Kasumi-1 (cell line): ENCODE results near the gene C4orf54.

Source experiments
- DNase-seq, 2 experiments: peaks; one replicate each; lab custom pipeline; 2025; lab: John Stamatoyannopoulos, UW

Gene C4orf54

DNA sequence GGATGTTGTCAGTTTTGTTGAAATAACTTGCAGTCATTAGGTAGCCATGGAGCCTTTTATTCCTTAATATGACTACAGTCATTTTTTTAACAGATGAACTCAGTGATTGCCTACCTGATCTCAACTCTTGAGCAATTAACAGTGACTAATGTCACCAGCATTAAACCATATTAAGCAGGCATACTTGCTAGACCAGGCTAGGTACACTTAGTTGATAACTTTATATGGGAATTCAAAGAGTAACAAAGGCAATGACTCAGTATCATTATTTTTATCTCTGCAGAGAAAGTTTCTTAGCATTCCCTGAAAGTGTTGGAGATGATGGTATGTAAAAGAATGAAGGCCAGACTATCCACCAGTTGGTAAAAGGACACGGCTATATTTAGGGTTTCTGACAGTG, at the start of gene C4orf54:
C4orf54 (minus strand) TSS at position 31 of the 400 bp plus-strand sequence. CDS start 3,180 bp downstream, outside the sequence.
- no peak for DNase-seq

- no peak for DNase-seq
These were observed 48.3 kb upstream of the C4orf54 start for GRCh38 chr4:99705891-99706290.

DNA sequence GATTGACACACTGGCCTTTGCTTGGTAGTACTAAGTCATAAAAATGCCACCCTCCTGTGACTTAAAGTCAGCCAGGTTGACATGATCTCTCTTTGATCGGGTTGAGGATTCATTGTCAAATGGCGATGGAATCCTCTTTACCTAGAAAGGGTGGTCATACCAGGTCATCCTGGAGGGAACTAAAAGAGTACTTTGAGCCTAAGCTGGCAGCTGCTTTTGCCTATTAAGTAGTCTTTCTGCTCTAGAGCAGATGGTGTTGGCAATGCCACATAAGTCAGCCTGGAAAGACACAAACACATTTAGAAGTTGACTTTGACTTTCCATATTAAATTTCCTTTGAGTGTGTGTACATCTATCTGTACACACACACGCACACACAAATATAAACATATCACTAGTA, 39.2 kb upstream of the C4orf54 start:
- DNase-seq, result no peak

DNA sequence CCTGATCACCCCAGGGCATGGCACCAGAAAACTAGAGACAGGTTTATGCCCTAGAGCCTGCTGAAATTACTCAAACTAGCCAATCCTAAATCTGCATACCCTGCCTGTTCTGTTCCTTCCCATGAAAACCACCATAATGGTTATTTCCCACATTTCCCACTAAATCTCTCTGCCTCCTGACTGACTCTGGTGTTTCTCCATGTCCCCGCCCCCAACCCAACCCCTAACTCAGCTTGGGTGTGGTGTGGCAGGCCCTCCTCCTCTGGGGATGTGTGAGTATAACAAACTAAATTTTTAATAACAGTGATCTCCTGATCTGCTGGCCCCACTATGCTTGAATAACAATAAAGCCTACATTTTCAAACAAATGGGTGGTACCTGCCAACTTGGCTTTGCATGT, 35.5 kb upstream of the C4orf54 start:
- DNase-seq, result no peak

GRCh38 chr4:99690990-99691389, 33.4 kb upstream of the C4orf54 start:
- DNase-seq, result no peak

DNA sequence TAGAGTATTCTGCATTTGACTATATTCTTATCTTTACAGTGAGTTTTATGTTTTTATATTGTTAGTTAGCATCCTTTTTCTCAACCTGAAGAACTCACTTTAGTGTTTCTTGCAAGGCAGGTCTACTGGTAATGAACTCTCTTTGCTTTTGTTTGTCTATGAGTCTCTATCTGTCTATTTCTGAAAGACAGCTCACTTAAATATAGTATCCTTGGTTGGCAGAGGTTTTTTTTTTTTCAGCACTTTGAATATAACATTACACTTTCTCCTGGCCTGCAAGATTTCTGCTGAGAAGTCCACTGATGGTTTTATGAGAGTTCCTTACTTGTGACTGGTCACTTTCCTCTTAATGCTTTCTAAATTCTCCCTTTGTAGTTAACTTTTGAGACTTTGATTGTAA, 32.8 kb upstream of the C4orf54 start:
- DNase-seq, result no peak

DNA sequence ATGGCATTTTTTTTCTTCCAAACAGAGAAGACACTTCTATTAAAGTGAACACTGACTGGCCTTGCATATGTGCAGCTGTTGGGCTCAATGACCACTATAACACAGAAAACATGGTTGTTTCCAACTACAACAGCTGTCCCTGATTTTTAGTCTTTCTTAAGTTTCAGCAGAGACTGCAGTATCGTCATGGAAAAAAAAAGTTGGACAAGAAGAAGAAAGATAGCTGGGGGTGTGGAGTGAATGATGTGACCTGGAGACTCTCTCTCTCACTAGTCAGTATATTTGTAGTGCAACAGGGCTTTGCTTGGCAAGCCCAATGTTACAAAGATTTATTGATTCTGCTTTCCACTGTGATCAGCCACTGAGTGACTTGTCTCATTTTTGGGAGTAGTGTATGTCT, 29.5 kb upstream of the C4orf54 start:
- no peak for DNase-seq

- DNase-seq, result no peak
These were observed 27.6 kb upstream of the C4orf54 start for GRCh38 chr4:99685234-99685633.

GRCh38 chr4:99683895-99684294, 26.3 kb upstream of the C4orf54 start:
- no peak for DNase-seq

DNA sequence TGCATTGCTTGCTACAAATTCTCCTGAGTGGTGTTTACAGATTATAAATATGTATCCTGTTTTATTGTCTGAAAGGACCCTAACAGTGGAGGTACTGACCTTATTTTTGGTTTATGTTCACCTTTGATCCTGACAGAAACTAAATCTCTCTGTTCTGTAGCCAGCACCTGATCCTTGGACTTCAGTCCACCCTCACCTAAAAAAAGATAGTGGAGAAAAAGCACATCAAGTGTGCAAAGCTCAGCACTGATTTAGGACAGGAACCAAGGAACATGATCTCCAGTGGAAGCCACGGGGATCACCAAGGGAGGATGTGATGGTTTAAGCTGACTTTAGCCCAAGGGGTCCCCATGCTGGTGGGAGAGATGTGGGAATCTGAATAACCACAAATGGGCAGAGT, 22.3 kb upstream of the C4orf54 start:
- DNase-seq, result no peak

- no peak for DNase-seq
These were observed 21.6 kb upstream of the C4orf54 start for GRCh38 chr4:99679204-99679603.

DNA sequence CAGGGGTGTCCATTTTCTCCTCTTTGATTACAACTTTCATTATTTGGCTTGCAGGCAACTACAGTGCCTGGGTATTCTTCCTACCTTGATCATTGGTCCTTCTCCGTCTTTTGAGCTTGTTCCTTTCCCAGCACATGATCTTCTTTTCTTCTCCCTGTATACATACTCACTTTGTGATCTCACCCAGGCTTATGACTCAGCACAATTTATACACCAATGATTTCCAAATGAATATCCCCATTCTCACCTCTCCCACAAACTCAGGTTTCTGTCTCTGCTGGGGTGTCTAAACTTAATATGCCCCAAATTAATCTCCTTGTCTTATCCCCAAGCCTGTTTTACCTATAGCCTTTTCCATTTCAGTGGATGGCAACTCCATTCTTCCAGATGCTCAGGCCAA, 19.5 kb upstream of the C4orf54 start:
- no peak for DNase-seq

GRCh38 chr4:99670409-99671073, 12.9 kb upstream of the C4orf54 start:
- DNase-seq, result no peak

DNA sequence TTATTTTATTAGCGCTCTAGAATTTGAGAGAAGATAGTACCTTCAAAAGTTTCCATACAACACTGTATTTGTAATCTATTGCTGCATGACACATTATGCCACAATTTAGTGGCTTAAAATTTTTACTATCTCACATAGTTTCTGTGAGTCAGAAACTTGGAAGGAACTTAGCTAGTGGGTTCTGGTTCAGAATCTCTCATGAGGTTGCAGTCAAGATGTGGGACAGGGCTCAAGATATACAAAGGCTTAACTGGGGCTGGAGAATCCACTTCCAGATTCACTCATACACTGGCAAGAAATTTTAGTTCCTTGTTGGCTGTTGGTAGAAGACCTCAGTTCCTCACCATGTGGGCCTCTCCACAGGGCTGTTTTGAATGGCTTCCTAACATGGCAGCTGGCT, 11.5 kb upstream of the C4orf54 start:
- no peak for DNase-seq

DNA sequence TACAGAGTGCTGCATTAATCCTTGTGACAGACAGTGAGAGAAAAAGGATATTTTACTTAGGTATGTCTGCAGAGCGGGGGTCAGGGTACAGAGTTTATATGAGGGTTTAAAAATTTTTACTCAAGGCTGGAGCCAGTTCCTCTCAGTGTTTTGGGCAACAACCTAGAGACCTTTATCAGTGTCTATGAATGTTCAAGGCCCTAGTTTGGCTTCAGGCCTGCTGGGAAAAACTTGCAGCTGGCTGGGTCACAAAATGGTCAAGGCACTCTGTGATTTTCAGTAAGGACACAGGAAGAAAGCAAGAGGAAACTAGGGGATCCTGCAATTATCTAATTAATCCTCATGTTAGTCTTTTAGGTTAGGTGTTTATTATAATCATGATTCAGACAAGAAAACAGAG, 10.8 kb upstream of the C4orf54 start:
- no peak for DNase-seq

DNA sequence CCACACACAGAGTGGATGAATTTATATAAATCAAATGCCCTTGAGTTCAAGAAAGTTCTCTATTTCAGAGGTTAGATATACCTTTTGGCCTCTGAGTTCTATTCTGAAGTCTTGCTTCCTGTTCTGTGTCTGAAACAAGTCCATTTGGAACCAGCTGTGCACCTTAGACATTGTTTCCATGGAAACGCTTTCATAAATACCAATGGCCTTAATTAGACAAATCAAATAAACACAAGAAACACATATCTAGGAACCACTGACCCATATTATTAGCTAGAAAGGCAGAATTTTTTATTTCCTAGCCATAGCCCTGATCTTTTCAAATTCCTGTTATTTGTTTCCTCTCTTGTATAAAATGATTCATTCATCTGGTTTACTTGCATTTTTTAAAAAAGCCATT, 8.4 kb upstream of the C4orf54 start:
- no peak for DNase-seq

DNA sequence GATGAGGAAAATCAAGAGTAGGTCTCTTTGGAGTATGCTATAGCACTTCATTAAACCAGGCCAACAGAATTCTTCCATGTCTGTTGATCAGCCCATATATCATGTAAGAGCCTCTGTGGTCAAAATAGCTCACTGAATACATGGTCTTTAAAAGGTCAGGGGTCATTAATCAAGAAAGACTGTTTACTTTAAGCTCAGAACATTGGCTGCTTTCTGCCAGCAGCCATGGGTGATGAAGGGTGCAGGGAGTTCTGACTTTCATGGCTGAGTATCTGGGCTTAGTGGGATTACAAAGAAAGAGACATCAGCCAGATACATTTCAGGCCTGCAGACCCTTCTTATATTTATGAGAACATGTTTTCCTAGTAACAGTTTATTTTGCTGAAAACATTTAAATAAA, 7.1 kb upstream of the C4orf54 start:
- DNase-seq, result no peak

DNA sequence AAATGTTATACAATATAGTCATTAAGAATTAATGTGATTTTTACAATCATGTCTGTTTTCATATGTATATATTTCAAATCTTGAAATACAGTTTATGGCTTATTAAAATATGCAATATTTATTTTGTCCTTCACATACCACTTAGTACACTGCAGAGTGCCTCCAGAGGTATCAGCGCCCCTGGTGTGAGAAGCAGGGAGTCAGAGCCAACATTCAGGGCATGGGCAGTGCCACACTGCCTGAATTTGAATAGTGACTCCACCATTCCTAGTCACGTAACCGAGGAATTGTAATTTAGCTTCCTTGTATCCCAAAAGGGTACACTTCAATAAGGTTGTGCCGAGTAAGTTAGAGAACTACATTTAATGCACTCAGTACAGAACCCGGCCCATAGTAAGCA, 4.3 kb upstream of the C4orf54 start:
- no peak for DNase-seq

GRCh38 chr4:99658666-99659065, 1.0 kb upstream of the C4orf54 start:
- no peak for DNase-seq

- DNase-seq, result no peak
These were observed 2.1 kb downstream of the C4orf54 start for GRCh38 chr4:99655308-99656081.

DNA sequence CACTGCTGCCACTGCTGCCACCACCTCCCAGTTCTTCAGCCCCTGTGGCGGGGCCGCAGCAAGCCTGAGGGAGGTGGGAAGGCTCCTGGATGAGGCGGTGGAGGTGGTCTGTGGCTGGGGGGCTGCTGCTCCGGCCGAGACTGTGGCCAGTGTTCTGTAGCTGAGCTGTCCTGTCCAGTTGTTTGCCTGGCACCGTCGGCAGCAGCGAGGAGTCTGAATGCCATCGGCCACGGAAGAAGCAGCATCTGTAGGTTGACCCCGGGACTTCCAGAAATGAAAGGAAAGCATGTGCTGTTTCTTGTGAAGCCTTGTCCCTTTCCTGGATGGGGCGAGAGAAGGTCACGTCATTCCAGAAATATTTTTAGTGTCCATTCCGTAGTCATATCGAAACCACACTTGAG, 3.3 kb downstream of the C4orf54 start:
- no peak for DNase-seq

DNA sequence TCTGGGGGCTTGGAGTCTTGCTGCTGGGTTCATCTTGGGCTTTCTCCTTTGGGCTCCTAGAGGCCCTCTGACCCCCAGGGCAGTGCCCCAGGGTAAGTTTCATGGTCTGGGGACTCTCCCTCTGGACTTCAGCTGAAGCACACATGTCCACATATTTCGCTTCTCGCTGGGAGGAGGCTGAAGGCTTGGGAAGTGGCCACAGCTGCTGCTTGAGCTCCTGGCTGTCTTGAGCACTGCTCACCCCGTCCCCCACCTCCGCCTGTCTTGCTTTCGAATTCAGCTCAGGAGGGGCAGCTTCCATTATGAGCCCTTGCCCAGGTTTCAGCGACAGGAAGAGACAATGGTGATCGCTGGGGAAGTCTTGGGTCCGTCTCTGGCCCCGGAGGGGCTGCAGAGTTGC, 3.7 kb downstream of the C4orf54 start:
- no peak for DNase-seq

DNA sequence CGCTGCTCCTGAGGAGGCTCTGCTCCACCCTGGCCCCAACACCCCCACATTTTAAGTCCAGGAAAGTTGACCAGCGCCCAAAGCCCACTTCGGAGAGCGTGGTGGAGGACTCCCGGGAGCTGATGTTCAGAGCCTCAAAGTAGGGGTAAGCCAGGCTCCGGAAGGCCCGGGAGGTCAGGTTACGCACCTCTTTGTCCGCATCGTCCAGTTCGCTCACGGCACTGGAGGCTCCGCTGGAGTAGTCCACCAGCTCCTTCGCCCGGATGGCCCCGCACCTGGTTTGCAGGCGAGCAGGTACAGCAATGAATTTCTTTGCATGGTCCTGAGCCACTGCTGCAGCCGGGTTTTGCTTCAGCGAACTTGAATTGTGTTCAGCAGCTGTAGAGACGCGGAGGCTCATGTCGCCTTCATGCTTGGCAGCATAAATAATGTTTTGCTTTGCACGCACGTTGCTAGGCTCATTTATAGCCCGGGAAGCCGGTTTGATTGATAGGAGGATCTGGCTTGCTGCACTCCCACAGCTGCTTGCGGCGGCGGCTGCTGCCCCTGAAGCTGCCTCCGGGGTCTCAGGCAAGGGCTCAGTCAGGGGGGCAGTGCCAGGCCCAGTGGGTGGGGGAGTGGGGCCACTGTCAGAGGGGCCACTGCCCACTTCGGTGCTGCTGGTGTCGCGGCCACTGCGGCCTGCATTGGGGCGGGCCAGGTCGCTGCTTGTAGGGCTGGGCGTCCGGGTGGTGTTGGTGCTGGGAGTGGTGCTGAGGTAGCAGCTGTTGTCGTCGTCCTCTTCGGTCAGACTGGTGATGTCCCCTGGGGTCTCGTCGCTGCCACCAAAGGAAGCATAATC, 4.8 kb downstream of the C4orf54 start:
- DNase-seq, result no peak
